Stimulated activated CD4-positive, alpha-beta T cell treated with anti-CD3 and anti-CD28 coated beads, Interleukin-1b, Interleukin-23, amount 100 ng/mL, for 48 hours (primary cell): ENCODE results near the gene WASF3.
A peak's percentile ranks its signal among the peaks of the same experiment; 100 is the strongest.

Experiments used
- DNase-seq: peaks from one replicate; pipeline ENCODE4 v3.0.0-alpha.2; 2020

WASF3 gene

GRCh38 chr13:26693749-26694463, 136.4 kb downstream of the WASF3 start:
- DNase-seq = no peak

GRCh38 chr13:26694609-26695359, 137.3 kb downstream of the WASF3 start:
- DNase-seq = no peak

GRCh38 chr13:26695360-26695705, 137.8 kb downstream of the WASF3 start:
- no peak for DNase-seq

GRCh38 chr13:26695891-26696311, 138.4 kb downstream of the WASF3 start:
- no peak for DNase-seq

- DNase-seq = no peak
Measured at GRCh38 chr13:26697069-26697955, 139.8 kb downstream of the WASF3 start.

- peak; percentile 78 for DNase-seq
Measured at GRCh38 chr13:26698392-26699196, 141.1 kb downstream of the WASF3 start.

- no peak for DNase-seq
Measured at GRCh38 chr13:26699197-26699490, 141.7 kb downstream of the WASF3 start.

- DNase-seq = no peak
Measured at GRCh38 chr13:26705536-26705935, 148.1 kb downstream of the WASF3 start.

GRCh38 chr13:26706381-26706780, 148.9 kb downstream of the WASF3 start:
- DNase-seq = no peak

GRCh38 chr13:26707122-26708006, 149.9 kb downstream of the WASF3 start:
- peak; percentile 40 for DNase-seq

GRCh38 chr13:26708007-26708297, 150.5 kb downstream of the WASF3 start:
- DNase-seq = no peak

GRCh38 chr13:26709461-26709860, 152.0 kb downstream of the WASF3 start:
- DNase-seq = no peak

- DNase-seq = no peak
Measured at GRCh38 chr13:26710166-26710565, 152.7 kb downstream of the WASF3 start.

GRCh38 chr13:26711211-26711610, 153.7 kb downstream of the WASF3 start:
- DNase-seq = no peak

- DNase-seq = no peak
Measured at GRCh38 chr13:26713341-26713740, 155.9 kb downstream of the WASF3 start.

GRCh38 chr13:26716984-26717383, 159.5 kb downstream of the WASF3 start:
- DNase-seq = no peak

GRCh38 chr13:26718146-26718545, 160.7 kb downstream of the WASF3 start:
- DNase-seq = no peak

- no peak for DNase-seq
Measured at GRCh38 chr13:26718872-26719271, 161.4 kb downstream of the WASF3 start.

GRCh38 chr13:26719356-26719945, 162.0 kb downstream of the WASF3 start:
- no peak for DNase-seq

GRCh38 chr13:26721251-26722121, 164.0 kb downstream of the WASF3 start:
- peak; percentile 12 for DNase-seq

GRCh38 chr13:26722321-26722720, 164.8 kb downstream of the WASF3 start:
- DNase-seq = no peak
